ENCODE data around the gene ALLC.

ALLC gene

GRCh38 chr2:3642521-3643215 is 15.3 kb upstream of the ALLC start:
- Mint-ChIP-seq H3K27me3 (peaks cover 5% of the 10 kb centered on the region), H3K9me3 (no peaks in the 10 kb centered on the region), H3K27ac (no peak overlapping the region), H3K4me1 (no peaks in the 10 kb centered on the region), H3K4me3 (no peak overlapping the region), H3K36me3 (no peaks in the 10 kb centered on the region)
- no peak for ATAC-seq

GRCh38 chr2:3643371-3644245 is 14.4 kb upstream of the ALLC start:
- Mint-ChIP-seq H3K27ac (no peak overlapping the region), H3K4me3 (no peak overlapping the region), H3K9me3 (no peaks in the 10 kb centered on the region), H3K36me3 (no peaks in the 10 kb centered on the region), H3K27me3 (no peaks in the 10 kb centered on the region), H3K4me1 (no peaks in the 10 kb centered on the region)
- ATAC-seq: no peak

- no peak overlapping the region for H3K4me3 Mint-ChIP-seq
- no peaks in the 10 kb centered on the region for H3K36me3 Mint-ChIP-seq
- H3K27me3 Mint-ChIP-seq: no peaks in the 10 kb centered on the region
- no peak for ATAC-seq
- H3K4me1 Mint-ChIP-seq: no peaks in the 10 kb centered on the region
- no peak overlapping the region for H3K27ac Mint-ChIP-seq
- H3K9me3 Mint-ChIP-seq: no peaks in the 10 kb centered on the region
These were observed 13.8 kb upstream of the ALLC start for GRCh38 chr2:3644246-3644525.

- Mint-ChIP-seq H3K27ac (no peak overlapping the region), H3K36me3 (no peaks in the 10 kb centered on the region), H3K9me3 (no peaks in the 10 kb centered on the region), H3K27me3 (no peaks in the 10 kb centered on the region), H3K4me1 (no peaks in the 10 kb centered on the region), H3K4me3 (no peak overlapping the region)
- no peak for ATAC-seq
These were observed 13.0 kb upstream of the ALLC start for GRCh38 chr2:3644891-3645605.

GRCh38 chr2:3645745-3646389 is 12.1 kb upstream of the ALLC start:
- Mint-ChIP-seq H3K4me1 (peaks cover 3% of the 10 kb centered on the region), H3K4me3 (no peak overlapping the region), H3K27ac (no peak overlapping the region), H3K36me3 (no peaks in the 10 kb centered on the region), H3K9me3 (no peaks in the 10 kb centered on the region), H3K27me3 (no peaks in the 10 kb centered on the region)
- no peak for ATAC-seq

GRCh38 chr2:3646446-3646845 is 11.6 kb upstream of the ALLC start:
- no peaks in the 10 kb centered on the region for H3K36me3 Mint-ChIP-seq
- ATAC-seq: no peak
- no peak overlapping the region for H3K4me3 Mint-ChIP-seq
- H3K4me1 Mint-ChIP-seq: peaks cover 8% of the 10 kb centered on the region
- no peaks in the 10 kb centered on the region for H3K27me3 Mint-ChIP-seq
- H3K27ac Mint-ChIP-seq: no peak overlapping the region
- no peaks in the 10 kb centered on the region for H3K9me3 Mint-ChIP-seq

GRCh38 chr2:3647246-3647645 is 10.8 kb upstream of the ALLC start:
- Mint-ChIP-seq H3K36me3 (no peaks in the 10 kb centered on the region), H3K4me3 (no peak overlapping the region), H3K9me3 (no peaks in the 10 kb centered on the region), H3K27me3 (no peaks in the 10 kb centered on the region), H3K4me1 (peaks cover 16% of the 10 kb centered on the region), H3K27ac (no peak overlapping the region)
- ATAC-seq: no peak

- H3K36me3 Mint-ChIP-seq: no peaks in the 10 kb centered on the region
- no peaks in the 10 kb centered on the region for H3K9me3 Mint-ChIP-seq
- no peak overlapping the region for H3K27ac Mint-ChIP-seq
- no peak for ATAC-seq
- no peak overlapping the region for H3K4me3 Mint-ChIP-seq
- no peaks in the 10 kb centered on the region for H3K27me3 Mint-ChIP-seq
- H3K4me1 Mint-ChIP-seq: peaks cover 18% of the 10 kb centered on the region
These were observed 10.0 kb upstream of the ALLC start for GRCh38 chr2:3647831-3648651.

- no peak overlapping the region for H3K4me3 Mint-ChIP-seq
These were observed 9.3 kb upstream of the ALLC start for GRCh38 chr2:3648652-3649177.

GRCh38 chr2:3649581-3649980 is 8.4 kb upstream of the ALLC start:
- H3K4me3 Mint-ChIP-seq: no peak overlapping the region
- H3K4me1 Mint-ChIP-seq: peaks cover 18% of the 10 kb centered on the region
- ATAC-seq: no peak
- no peak overlapping the region for H3K27ac Mint-ChIP-seq
- H3K27me3 Mint-ChIP-seq: no peaks in the 10 kb centered on the region
- no peaks in the 10 kb centered on the region for H3K9me3 Mint-ChIP-seq
- no peaks in the 10 kb centered on the region for H3K36me3 Mint-ChIP-seq

More at GRCh38 chr2:3648652-3649177, 9.3 kb upstream of the ALLC start:
- no peak for ATAC-seq
- Mint-ChIP-seq H3K4me1 (peaks cover 18% of the 10 kb centered on the region), H3K36me3 (no peaks in the 10 kb centered on the region), H3K27me3 (no peaks in the 10 kb centered on the region), H3K27ac (no peak overlapping the region), H3K9me3 (no peaks in the 10 kb centered on the region)

- no peak for ATAC-seq
- Mint-ChIP-seq H3K36me3 (no peaks in the 10 kb centered on the region), H3K27me3 (no peaks in the 10 kb centered on the region), H3K4me1 (peaks cover 18% of the 10 kb centered on the region), H3K9me3 (no peaks in the 10 kb centered on the region), H3K27ac (peak overlapping the region; percentile 70), H3K4me3 (no peak overlapping the region)
These were observed 7.7 kb upstream of the ALLC start for GRCh38 chr2:3650140-3650920.

- Mint-ChIP-seq H3K27ac (peak overlapping the region; percentile 70), H3K4me1 (peaks cover 23% of the 10 kb centered on the region), H3K36me3 (no peaks in the 10 kb centered on the region), H3K4me3 (peak overlapping the region; percentile 82), H3K27me3 (peaks cover 9% of the 10 kb centered on the region), H3K9me3 (no peaks in the 10 kb centered on the region)
- ATAC-seq: peak; percentile 87
These were observed 6.0 kb upstream of the ALLC start for GRCh38 chr2:3651691-3652648.

Data from stimulated activated memory B cell treated with anti-CD40 and anti-IgM and Interleukin-4, amounts not matched to agents 10 μg/mL and 1 μg/mL and 100 μg/mL, for 72 hours (primary cell).